GM18867 (cell line): ENCODE measurements around the gene ZNF98.

Experiments
- ATAC-seq: cut with Tn5 transposase; IDR thresholded peaks from one replicate; pipeline ENCODE4 v1.9.1; 2021; ENCODE audit warnings: mild to moderate bottlenecking, moderate library complexity; ENCODE audit not compliant: unreplicated experiment

ZNF98 gene

GRCh38 chr19:22422211-22422610 lies at the start of gene ZNF98:
Gene ZNF98 (minus strand): TSS chr19:22422346. CDS start chr19:22422224, 122 bp downstream.
- ATAC-seq: no peak

GRCh38 chr19:22446605-22447004 lies 24.5 kb upstream of the ZNF98 start:
- no peak for ATAC-seq

GRCh38 chr19:22438011-22438410 lies 15.9 kb upstream of the ZNF98 start:
- no peak for ATAC-seq

- no peak for ATAC-seq
Observed at GRCh38 chr19:22427960-22428913, 6.1 kb upstream of the ZNF98 start.

- ATAC-seq: no peak
Observed at GRCh38 chr19:22427547-22427946, 5.4 kb upstream of the ZNF98 start.

GRCh38 chr19:22426901-22427300 lies 4.8 kb upstream of the ZNF98 start:
- ATAC-seq: no peak

GRCh38 chr19:22421797-22422196 lies 349 bp downstream of the ZNF98 start:
- ATAC-seq: no peak

- ATAC-seq: no peak
Observed at GRCh38 chr19:22354665-22355064, 67.5 kb downstream of the ZNF98 start.
